Thoracic aorta (tissue), 2 donors: ENCODE data around the gene SMIM14. TPM values are rescaled to one million over a fixed set of nuclear protein-coding genes. Genes with fewer than 3 reads are reported as not detected.

Source experiments
- ATAC-seq: fragments of 150-250 bp; one replicate; pipeline ENCODE4 v1.8.0; 2017; ENCODE audit warnings: low read depth; ENCODE audit not compliant: insufficient number of reproducible peaks, low FRiP score
- DNase-seq: peaks from one replicate; pipeline ENCODE4 v3.0.0-alpha.2; 2020; ENCODE audit warnings: low spot score
- H3K27ac ChIP-seq, 2 donors: fragments of 200-600 bp; sonication (generic); 1 replicate in 1 of 2; 2 replicates in 1 of 2; pipeline ENCODE4 v1.5.1; 2016; ENCODE audit warnings: mild to moderate bottlenecking in 2 of 2, moderate library complexity in 2 of 2
- H3K27me3 ChIP-seq: fragments of 200-600 bp; sonication (generic); replicated peaks from 2 replicates; pipeline ENCODE4 v1.6.0; 2016; ENCODE audit warnings: mild to moderate bottlenecking; ENCODE audit not compliant: insufficient read depth
- H3K36me3 ChIP-seq: fragments of 200-600 bp; sonication (generic); one replicate; pipeline ENCODE4 v1.5.1; 2016
- H3K4me1 ChIP-seq, 2 donors: fragments of 200-600 bp; sonication (generic); 1 replicate in 1 of 2; 2 replicates in 1 of 2; pipeline versions ENCODE4 v1.5.1 to v1.6.0; 2016; ENCODE audit warnings: low read depth in 2 of 2, mild to moderate bottlenecking in 1 of 2; ENCODE audit not compliant: control insufficient read depth in 1 of 2
- H3K4me3 ChIP-seq: fragments of 200-600 bp; sonication (generic); 2 replicates; pipeline ENCODE4 v1.5.1; 2016; ENCODE audit warnings: mild to moderate bottlenecking
- H3K9me3 ChIP-seq: fragments of 200-600 bp; sonication (generic); 2 replicates; pipeline ENCODE4 v1.5.1; 2016
- CTCF ChIP-seq: fragments of 200-600 bp; sonication (generic); IDR thresholded peaks from one replicate; pipeline ENCODE4 v1.5.1; 2019; ENCODE audit warnings: antibody characterized with exemption
- total RNA-seq, 2 donors: library from RNA; depleted of rRNA; stranded (reverse); fragments of >200 nt; gene quantifications; one replicate each; pipeline versions ENCODE4 v1.1.0 to v1.2.3, GENCODE V29; 2016

The SMIM14 gene
- total RNA-seq, 2 donors from 2014 or later: 41.0 to 58.1 TPM

DNA sequence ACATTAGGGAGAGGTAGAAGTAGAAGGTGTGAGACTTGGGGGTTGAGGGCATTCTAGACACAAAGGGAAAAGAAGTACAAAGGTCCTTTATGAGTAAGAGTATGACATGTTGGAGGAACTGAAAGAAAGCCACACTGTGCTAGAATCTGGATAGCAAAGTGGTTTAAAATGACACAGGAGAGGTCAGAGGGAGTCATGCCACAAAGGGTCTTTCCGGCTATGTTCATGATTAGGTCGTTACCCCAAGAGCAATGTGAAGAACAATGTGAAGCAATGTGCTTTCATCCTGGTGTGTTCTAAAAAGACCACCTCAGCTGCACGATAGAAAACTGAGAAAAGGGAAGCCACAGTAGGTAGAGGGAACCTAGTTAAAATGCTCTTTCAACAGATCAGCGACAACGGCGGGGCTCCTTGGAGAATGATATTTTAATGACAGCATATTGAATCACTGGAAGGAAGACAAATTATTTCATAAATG lies 29.2 kb downstream of the SMIM14 start:
- Histone ChIP-seq H3K4me3 (no peak overlapping the region), H3K9me3 (no peaks in the 10 kb centered on the region), H3K36me3 (no peaks in the 10 kb centered on the region), H3K4me1 (peaks cover 22 to 26% of the 10 kb centered on the region in 2 donors), H3K27me3 (no peaks in the 10 kb centered on the region), H3K27ac (no peak overlapping the region)
- no peak for DNase-seq
- no peak for TF ChIP-seq CTCF
- no peak for ATAC-seq

- DNase-seq (no peak), ATAC-seq (no peak)
- H3K9me3 ChIP-seq: no peaks in the 10 kb centered on the region
- no peak overlapping the region for H3K4me3 ChIP-seq
- H3K36me3 ChIP-seq: peaks cover 7% of the 10 kb centered on the region
- peaks cover 12 to 16% of the 10 kb centered on the region in 2 donors for H3K4me1 ChIP-seq
- TF ChIP-seq CTCF: no peak
- H3K27me3 ChIP-seq: no peaks in the 10 kb centered on the region
- H3K27ac ChIP-seq: no peak overlapping the region
Observed at GRCh38 chr4:39608451-39608850, 30.2 kb downstream of the SMIM14 start.

GRCh38 chr4:39606747-39607146 lies 31.9 kb downstream of the SMIM14 start:
- Histone ChIP-seq H3K9me3 (no peaks in the 10 kb centered on the region), H3K27ac (no peak overlapping the region), H3K27me3 (no peaks in the 10 kb centered on the region), H3K4me3 (no peak overlapping the region), H3K4me1 (no peaks in the 10 kb centered on the region), H3K36me3 (peaks cover 16% of the 10 kb centered on the region)
- no peak for TF ChIP-seq CTCF
- no peak for ATAC-seq
- no peak for DNase-seq

DNA sequence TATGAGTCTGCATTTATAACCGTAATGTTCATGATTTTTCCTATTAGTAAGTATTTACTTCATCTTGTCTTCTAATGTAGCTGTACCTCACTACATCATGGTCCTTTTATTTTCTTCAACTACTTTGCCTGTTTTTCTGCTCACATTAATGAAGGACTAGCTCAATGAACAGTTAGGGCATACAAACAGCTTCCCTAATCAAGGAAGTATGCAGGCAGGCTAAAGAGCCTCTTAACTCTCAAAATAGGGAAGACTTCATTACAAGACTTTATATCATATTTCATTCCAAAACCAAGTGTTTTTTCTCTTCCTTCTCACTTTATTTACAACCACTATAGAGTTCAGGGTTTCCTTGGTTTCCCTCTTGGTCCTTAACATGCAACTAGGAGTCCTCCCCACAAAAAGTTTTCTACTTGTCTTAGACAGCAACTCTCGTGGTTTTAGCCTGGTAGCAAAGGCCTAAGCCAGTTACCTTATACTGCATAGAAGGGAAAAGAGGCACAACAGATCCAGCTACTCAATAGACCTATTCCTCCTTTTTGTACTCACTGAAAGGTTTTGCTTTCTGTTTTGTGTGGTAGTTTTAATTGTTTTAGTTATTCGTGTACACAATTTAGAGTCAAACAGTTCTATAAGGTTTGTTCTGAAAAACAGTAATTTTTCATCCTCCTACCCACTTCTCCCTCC lies 40.8 kb downstream of the SMIM14 start:
- H3K36me3 ChIP-seq: peaks cover 16% of the 10 kb centered on the region
- H3K27me3 ChIP-seq: no peaks in the 10 kb centered on the region
- no peak overlapping the region for H3K27ac ChIP-seq
- peaks cover 5 to 9% of the 10 kb centered on the region in 2 donors for H3K4me1 ChIP-seq
- H3K9me3 ChIP-seq: no peaks in the 10 kb centered on the region
- no peak for TF ChIP-seq CTCF
- DNase-seq: no peak
- no peak overlapping the region for H3K4me3 ChIP-seq
- no peak for ATAC-seq

DNA sequence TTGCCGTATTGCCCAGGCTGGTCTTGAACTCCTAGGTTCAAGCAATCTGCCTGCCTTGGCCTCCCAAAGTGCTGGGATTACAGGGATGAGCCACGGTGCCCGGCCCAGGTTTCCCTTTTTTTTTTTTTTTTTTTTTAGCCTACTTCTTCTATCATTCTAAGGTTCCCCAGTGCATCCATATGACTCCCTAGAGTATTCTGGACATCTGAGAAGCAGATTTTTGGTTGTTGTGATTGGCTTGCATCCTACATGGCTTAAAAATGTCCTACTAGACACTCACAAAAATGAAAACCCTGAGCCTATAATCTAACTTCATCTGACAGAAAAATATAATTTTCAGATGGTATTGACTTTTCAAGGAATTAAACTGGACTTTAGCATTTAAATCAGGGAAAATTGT lies 41.7 kb downstream of the SMIM14 start:
- Histone ChIP-seq H3K27me3 (no peaks in the 10 kb centered on the region), H3K4me1 (peaks cover 5 to 9% of the 10 kb centered on the region in 2 donors), H3K9me3 (no peaks in the 10 kb centered on the region), H3K36me3 (peaks cover 10% of the 10 kb centered on the region), H3K4me3 (no peak overlapping the region), H3K27ac (no peak overlapping the region)
- ATAC-seq (no peak), DNase-seq (no peak)
- TF ChIP-seq CTCF: no peak
